Stimulated activated CD4-positive, alpha-beta T cell treated with anti-CD3 and anti-CD28 coated beads, Interleukin-1b, Interleukin-23, amount 100 ng/mL, for 4 hours (primary cell): ENCODE data around the gene WDR72.
"Not testable (repeated sequence)": the region's sequence is repeated elsewhere in the genome, so short reads cannot be mapped to it uniquely, and the experiment has no call there.

Source experiments
- DNase-seq, 2 donors: peaks; one replicate each; pipeline ENCODE4 v3.0.0-alpha.2; 2020; ENCODE audit warnings: low read depth in 2 of 2

The WDR72 gene

DNA sequence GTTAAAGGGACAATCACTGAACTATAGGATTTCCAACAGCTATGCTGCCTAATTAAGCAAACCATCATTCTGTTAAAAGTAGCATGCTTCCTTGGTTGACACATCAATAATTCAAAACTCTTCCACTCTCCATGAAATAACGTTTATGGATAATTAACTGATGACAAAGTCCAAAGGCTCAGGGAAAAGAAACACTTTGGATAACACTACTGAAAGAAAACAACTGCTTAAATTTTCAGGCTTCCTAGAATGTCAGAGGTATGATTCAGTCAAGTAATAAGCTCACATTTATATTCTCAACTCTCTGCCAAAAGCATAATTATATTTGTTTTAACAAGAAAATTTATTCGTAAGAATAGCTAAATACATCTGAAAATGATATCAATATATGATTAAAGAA is 49.6 kb downstream of the WDR72 start:
- DNase-seq: no peak

GRCh38 chr15:53695365-53695764 is 64.1 kb downstream of the WDR72 start:
- DNase-seq: no peak

DNA sequence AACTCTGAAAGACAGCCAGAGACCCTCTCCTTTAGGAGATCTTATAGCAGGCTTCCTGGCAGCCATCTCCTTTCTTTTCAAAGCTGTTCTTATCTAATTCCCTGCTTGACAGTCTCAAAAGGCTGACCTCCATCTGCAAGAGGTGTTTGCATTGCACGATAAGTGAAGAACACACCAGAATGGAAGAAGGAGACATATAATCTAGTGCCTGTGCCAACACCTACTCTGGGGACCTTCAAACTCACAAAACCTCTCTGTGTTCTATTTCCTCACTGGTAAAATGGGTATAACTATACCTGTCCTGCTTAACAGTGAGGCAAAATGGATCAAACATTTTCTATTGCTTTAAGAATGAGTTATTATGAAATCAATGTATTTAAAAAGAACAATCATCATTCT is 65.0 kb downstream of the WDR72 start:
- DNase-seq: no peak

- no peak for DNase-seq
Measured at GRCh38 chr15:53693729-53694475, 65.6 kb downstream of the WDR72 start.

GRCh38 chr15:53684162-53684561 is 75.3 kb downstream of the WDR72 start:
- not testable (repeated sequence) for DNase-seq

DNA sequence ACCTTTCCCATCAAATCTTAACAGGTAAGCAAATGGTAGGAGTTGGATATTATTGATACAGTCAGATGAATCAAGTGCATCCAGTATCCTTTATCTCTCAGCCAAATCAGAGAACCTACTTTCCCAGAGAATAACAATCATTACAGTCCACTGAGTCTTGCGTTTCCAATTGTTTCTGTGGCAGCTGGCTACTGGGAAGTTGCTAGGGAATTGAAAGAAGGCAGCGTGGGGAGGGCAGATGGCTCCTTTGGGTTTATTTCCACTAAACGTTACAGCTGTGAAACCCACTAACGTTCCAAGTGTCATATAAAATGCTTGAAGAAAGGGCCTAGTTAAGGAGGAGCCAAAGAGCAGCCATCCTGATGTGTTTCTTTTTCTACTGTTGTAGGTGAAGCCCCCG is 78.4 kb downstream of the WDR72 start:
- no peak for DNase-seq

- DNase-seq: no peak
Measured at GRCh38 chr15:53675832-53676231, 83.6 kb downstream of the WDR72 start.

DNA sequence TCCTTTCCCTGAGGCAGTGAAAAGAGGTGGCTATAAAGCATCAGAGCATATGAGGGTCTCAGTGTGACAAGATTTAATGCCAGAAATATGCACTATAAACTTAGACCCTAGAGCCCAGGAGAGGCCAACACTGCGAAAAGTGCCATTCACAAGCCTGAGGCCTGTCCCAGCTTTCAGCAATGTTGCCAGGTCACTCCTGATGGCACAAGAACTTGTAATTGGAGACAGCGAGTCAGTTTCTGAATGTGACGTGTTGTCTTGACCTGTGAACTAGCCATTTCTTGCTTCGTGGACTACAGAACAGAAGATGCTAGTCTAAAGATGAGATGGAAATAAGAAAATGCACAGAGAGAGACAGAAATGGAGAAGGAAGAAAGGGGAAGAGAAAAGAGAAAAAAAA is 87.9 kb downstream of the WDR72 start:
- DNase-seq: no peak

DNA sequence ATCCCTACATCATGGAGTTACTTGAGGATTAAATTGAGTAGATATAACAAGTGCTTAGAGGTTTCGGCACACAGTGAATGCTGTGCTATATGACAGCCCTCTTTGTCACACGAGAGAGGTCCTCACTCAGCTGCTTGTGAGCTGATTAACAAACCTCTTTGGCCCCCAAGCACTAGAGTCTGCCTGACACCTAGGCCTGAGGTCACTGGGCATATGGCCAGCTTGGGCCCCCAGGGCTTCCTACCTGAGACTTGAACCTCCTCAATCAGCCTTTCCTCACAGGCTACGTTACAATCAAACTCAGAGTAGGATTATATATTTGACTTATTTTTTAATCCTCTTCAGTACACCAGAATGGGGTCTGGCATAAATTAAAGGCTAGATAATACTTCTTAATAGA is 88.8 kb downstream of the WDR72 start:
- no peak for DNase-seq

DNA sequence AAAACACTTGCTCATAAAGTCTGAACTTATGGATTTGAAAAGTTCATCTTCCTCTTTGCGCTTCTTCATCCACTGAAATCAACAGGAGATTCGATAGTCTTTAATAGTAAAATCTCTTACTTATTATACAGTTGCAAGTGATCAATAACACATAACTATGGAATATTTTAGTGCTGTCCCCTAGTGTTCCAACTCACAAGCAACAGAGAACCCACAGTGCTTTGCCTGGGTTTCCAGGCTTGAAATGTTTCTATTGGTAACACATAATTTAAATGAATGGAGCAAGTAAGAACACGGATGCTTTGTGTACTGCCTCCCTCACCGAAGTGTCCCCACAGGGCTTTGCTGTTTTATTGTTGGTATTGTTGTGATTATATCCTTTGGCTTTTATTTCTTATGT is 93.5 kb downstream of the WDR72 start:
- no peak for DNase-seq

DNA sequence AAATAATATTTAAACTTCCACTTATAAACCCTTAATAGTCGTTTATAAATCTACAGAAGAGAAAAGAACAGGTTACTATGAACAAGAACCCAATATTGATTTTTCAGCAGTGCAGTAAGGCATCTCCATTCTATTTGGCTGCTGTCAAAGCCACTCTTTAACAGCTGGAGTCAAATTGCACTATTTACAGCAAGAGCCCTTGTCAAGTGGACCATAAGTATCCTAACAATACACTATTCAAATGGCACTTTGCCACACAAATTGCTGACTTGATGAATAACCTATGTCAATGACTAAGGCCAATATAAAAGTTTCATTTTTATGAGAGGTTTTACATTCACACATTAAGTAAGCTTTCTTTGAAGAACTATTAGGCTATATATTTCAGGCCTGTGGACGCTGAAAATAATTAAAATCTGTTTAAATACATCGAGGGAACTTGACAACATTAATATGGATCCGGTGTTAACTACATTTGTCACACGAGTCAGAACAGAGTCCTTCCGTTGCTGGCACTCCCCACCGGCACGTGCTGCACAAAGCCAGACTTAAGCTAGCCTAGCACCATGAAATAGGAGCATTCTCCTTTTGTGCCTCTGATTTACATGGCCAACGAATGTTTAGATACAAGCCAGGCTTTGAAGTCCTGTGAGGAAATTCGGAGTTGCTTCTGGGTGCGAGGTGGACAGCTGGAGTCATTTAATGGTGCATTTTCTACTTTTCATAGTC is 100.5 kb downstream of the WDR72 start:
- no peak for DNase-seq

DNA sequence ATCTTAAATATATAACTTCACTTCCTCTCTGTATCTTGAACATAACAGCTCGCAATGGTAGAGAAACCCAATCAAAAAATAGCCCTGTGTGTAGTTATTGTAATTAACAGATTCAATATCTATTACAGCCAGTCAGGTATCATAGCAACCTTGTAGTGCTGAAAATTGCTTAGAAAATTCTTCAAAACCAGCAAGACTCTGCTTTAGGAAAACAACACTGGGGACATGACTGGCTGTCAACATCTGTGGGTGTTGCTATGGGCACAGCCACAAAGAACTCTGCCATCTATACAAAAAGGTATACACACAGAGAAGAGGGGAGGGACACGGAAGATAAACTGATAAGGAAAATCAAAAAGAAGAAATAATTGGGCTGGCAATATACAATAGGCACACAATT is 101.2 kb downstream of the WDR72 start:
- no peak for DNase-seq

DNA sequence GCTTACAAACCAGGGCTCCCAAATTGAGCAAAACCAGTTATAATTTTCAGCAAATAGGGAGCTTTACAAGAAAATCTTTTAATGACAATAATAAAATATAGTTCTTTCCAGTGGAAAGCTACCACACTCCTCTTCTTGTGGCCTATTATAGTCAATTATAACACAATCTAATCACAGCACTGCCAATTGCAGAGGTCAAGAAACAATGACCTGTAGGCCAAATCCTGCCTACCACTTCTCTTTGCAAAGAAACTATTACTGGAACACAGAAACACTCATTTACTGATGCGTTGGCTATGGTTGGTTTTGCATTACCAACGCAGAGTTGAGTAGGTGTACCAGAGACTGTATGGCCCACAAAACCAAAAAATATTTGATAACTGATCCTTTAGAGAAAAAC is 110.5 kb downstream of the WDR72 start:
- no peak for DNase-seq

DNA sequence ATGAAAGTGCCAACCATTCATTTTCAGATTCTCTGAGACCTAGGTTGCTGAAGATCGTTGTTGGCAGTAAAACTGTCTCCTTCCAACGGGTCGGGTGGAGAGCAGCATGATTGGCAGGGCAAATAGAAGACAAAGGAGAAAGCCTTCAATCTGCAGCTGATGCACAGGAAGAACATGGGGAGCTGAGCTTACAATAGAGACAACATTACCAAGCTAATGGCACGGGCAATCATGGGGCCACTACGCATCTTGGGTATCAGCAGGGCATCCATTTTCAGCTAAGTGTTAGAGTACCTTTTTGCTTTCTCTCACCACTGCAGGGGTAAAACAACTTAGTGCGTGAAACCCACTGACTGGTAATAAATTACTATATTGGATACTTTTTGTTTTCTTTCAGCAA is 114.8 kb downstream of the WDR72 start:
- no peak for DNase-seq

- DNase-seq: no peak
Measured at GRCh38 chr15:53634517-53635106, 124.9 kb downstream of the WDR72 start.

GRCh38 chr15:53627279-53627678 is 132.2 kb downstream of the WDR72 start:
- no peak for DNase-seq

DNA sequence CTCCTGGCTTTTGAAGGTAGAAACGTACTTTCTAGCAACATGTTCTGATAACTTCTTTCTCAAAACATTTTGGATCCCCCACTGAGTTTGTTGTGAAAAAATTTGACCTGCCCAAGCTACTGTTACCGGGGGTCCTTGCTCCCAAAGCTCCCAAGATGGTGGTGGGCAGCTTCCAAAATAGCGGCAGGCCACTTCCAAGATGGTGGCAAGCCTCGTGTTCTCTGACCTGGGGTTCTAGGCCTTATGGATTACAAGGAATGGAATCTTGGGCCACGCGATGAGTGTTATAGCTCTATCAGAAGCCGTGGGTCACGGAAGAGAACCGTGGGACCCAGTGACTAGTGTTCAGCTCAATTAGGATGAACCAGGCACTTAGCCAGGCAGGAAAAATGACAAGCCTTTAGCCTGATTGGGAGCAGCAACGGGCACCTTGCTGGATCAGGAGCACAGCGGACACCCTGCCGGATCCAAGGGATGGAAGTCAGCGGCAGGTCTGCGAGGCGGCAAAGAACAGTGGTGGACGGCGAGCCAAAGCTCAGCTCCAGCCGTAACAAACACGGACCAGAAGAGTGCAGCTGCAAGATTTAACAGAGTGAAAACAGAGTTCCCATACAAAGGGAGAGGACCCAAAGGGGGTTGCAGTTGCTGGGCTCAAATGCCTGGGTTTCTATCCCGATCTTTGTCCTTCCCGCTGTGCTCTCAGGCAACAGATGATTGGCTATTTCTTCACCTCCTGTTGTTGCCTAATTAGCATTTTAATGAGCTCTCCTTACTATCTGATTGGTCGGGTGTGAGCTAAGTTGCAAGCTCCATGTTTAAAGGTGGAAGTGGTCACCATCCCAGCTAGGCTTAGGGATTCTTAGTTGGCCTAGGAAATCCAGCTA is 133.3 kb downstream of the WDR72 start:
- DNase-seq: no peak

- DNase-seq: no peak
Measured at GRCh38 chr15:53625260-53625659, 134.2 kb downstream of the WDR72 start.

DNA sequence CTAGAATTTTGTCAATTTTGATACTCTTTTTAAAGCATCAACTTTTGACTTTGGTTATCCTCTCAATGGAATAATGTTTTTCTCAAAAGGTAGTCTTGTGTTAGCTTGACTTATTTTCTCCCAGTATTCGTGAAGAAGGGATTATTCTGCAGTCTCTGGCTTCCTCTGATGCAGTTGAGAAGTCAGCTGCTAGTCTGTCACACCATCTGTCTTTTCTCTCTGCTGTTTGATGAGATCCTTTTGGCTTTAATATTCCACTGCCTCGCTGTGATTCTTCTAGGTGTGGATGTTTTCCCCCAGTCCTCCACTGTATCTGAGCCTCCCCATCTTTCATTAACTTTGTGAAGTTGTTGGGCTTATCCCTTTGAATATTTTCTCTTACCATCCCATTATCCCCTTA is 141.0 kb downstream of the WDR72 start:
- no peak for DNase-seq

- no peak for DNase-seq
Measured at GRCh38 chr15:53611145-53611920, 148.1 kb downstream of the WDR72 start.

- DNase-seq: no peak
Measured at GRCh38 chr15:53591041-53591440, 168.4 kb downstream of the WDR72 start.
